HG03066 (cell line): ENCODE measurements around the gene TRAF7.
"Not testable (repeated sequence)": the region's sequence is repeated elsewhere in the genome, so short reads cannot be mapped to it uniquely, and the experiment has no call there.

ENCODE experiments used
- ATAC-seq: cut with Tn5 transposase; IDR thresholded peaks from one replicate; pipeline ENCODE4 v1.9.1; 2021; ENCODE audit warnings: low read depth; ENCODE audit not compliant: unreplicated experiment

The TRAF7 gene

DNA sequence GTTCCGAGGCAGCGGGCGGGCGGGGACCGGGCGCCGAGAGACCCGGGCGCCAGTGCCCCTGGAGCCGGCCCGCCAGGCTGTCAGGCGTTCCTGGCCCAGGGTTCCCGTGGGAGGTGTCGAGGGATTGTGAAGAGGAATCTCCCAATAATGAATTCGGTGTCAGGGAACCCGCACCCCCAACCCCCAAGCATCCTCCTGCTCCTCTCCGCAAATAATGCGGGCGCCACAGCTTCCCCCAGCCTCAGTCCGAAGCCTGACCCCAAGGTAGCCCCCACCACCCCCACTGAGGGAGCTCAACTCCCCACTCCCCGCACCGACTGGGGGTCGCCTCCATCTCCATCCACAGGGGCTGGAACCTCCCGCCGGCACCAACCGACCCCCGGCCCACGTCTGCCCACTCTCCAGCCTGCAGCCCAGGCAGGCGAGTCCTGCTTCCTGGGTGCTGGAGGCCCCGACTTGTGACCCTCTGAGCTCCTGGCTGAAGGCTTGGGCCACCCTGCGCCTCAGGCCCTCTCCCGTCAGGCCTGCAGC lies 41.5 kb downstream of the TRAF7 start:
- no peak for ATAC-seq

DNA sequence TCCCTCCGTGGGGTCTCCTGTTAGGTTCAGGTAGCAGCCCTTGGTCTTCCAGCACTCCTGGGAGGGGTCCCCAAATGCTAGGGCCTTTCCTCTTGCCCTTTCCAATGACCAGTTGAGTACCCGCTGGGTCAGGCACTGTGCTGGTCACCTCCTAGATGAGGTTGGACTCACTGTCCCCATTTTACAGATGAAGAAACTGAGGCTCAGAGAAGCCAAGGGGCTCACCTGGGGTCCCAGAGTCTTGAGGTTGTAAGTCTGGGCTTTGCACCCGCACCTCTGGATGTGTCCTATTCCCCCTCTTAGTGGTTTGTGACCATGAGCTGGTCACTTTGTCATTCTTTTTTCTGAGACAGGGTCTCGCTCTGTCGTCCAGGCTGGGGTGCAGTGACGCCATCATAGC lies 42.2 kb downstream of the TRAF7 start:
- ATAC-seq, result no peak

DNA sequence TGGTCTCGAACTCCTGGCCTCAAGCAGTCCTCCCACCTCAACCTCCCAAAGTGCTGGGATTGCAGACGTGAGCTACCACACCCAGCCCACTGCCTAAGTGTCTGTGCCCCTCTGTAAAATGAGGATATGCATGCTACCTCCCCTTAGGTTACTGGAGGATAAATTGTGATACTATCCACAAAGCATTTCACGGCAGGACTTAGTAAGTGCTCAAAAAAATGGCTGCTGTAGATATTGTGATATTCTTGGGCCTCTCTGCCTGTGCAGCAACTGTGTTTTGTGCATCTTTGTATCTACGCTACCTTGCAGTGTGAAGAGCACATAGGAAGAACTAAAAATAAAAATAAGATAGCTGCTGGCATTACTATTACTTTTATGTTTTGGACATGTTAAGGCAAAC lies 42.7 kb downstream of the TRAF7 start:
- ATAC-seq, result no peak

DNA sequence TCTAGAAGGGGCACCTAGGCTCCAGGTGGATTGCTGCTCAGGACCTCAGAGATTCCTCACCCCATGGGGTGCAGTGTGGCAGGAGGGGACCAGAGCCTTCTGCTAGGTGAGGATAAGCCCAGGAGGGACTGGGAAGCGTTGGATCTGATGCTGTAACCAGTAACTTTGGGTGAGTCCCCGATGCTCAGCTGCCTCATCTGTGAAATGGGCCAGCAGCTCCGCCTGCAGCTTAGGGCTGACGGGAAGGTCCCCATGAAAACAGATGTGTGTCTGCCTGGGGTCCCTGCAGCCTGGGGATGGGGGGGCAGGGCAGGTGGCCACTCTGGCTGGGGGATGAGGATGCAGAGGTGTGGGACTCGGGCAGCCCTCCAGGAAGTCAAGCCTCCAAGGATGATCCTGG lies 43.5 kb downstream of the TRAF7 start:
- ATAC-seq, result no peak

DNA sequence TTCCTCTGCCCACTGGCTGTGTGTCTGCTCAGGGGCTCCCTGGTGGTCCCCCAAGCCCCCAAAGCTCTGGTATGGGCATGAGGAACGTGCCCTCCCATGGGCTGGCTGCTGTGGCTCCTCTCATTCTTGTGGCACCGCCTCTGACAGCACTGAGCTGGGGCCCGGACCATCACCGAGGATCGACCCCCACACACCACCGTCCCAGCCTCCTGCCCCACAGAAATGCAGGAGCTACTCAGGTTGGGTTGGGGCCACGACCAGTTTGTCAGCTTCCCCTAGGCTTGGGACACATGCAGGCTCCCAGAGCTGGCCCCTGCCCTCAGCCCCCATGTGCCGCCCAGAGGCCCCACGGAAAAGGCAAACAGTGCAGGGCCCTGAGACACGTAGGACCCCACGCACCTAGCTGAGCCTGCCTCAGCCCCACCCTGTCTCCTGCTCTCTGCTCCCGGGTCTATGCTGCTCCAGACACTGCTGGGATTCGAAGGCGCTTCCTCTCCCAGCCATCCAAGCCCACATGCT lies 44.1 kb downstream of the TRAF7 start:
- ATAC-seq, result no peak

DNA sequence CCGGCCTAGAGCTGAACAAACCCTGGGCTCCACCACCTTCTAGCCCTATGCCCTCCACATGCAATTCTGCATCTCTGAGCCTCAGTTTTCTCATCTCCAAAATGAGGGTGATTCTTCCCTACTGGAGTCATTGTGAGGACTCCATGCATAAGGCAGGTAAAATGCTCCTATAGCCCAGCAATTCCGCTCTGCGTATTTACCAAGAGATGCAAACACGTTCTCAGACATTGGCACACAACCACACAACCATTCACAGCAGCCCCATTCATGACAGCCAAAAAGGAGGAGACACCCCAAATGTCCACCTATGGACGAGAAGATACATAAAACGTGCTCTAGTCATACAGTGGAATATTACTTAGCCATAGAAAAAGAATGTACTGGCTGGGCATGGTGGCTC lies 44.7 kb downstream of the TRAF7 start:
- ATAC-seq, result no peak

DNA sequence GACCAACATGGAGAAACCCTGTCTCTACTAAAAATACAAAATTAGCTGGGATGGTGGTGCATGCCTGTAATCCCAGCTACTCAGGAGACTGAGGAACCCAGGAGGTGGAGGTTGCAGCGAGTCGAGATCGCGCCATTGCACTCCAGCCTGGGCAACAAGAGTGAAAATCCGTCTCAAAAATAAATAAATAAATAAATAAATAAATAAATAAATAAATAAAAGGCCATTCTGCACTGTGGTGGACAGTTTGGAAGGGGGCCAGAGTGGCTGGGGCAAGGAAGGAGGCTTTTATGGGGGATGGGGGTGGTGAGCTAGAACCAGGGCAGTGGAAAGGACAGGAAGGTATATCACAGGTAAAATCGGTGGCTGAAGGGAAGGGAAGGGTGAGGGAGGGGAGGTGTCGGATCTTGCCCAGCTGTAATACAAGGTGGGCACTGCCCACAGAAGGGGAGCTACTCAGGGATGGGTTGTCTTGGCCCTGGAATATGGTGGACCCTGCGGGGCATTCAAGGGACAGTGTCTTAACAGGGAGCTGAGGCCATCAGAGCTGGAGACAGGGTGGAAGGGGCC lies 47.6 kb downstream of the TRAF7 start:
- ATAC-seq, result not testable (repeated sequence)

DNA sequence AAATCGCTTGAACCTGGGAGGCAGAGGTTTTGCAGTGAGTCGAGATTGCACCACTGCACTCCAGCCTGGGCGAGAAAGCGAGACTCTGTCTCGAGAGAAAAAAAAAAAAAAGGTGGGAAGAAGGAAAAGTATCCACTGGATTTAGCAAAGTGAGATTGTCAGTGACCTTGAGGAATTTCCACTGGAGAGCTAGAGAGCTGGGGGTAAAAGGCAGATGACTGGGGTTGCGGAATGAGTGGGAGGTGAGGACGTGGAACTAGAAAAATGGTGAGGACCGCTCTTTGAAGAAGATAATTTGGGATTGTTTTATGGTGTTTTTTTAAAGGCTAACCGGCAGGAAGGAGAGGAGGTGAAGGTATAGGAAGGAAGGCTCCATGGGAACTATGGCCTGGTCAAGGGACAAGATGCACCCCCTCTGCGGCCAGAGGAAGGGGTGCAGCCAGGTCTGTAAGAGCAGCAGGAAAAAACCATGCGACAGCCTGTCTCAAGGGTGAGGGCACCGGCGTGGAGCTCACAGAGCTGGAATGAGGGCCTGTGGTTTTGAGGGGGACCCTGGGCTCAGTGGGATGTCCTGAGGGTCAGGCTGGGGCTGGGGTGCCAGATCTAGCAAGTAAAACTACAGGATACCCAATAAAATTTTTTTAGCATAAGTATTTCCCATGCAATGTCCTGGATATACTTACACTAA lies 49.0 kb downstream of the TRAF7 start:
- ATAC-seq, result no peak

DNA sequence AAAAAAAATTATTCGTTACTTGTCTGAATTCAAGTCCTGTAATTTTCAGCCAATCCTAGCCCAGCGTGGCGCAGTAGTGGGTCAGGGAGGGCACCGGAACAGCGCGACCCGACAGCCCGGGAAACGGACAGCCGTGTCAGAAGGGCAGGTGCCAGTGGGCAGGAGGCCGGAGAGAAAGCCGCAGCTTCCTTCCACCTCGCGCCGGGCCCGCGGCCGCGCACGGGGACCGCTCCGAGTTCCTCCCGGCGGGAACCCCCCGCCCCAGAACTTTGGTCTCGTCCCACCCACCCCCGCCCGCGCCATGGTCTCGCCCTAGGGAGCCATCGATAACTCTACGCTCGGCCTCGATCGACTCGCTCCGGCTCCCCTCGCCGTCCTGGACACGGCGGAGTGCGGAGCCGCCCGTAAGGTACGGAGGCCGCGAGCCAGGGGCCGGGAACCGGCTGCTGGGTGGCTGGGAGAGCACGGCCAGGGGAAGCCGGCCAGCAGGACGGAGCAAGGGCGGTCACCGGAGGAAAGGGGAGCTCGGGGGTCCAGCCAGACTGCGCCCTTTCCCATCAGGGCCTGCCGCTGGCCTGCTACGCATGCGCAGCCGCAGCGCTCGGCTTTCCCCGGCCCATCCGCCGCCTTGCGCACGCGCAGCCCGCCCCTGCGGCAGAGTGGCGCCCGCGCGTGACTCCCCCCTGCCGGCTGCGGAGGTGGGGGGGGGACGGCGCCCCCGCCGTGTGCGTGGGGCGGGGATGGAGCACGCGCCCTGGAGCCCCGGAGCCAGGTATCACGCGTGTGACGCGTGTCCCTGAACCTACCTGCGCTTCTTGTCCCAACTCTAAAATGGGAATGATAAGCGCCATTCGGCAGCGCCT lies 49.8 kb downstream of the TRAF7 start, which contains the start of gene MLST8:
Gene MLST8, plus strand, starts transcription at position 351 of the 863 bp plus-strand sequence. CDS start 632 bp downstream, outside the sequence.
- peak; percentile 61 for ATAC-seq

DNA sequence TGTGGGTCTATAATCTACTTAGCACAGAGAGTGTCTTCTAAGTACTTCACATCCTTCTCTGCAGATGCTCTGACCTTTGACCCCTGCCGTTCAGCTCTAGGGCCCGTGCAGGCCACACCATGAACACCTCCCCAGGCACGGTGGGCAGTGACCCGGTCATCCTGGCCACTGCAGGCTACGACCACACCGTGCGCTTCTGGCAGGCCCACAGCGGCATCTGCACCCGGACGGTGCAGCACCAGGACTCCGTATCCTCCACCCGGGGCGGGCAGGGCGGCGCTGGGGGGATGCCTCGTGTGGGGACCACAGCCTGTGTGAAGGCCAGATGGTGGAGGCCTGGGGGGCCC lies 50.4 kb downstream of the TRAF7 start:
- ATAC-seq, result peak; percentile 9

DNA sequence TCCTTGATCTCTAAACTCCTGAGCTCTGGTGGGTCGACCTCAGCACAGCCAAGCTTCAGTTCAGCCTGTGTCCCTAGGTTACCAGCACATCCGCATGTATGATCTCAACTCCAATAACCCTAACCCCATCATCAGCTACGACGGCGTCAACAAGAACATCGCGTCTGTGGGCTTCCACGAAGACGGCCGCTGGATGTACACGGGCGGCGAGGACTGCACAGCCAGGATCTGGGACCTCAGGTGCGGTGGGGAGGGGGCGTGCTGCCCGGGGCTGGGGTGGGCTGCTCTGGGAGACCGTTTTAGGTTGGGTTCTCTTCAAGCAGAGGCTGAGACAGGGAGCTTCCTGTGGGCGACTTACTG lies 50.8 kb downstream of the TRAF7 start:
- no peak for ATAC-seq

DNA sequence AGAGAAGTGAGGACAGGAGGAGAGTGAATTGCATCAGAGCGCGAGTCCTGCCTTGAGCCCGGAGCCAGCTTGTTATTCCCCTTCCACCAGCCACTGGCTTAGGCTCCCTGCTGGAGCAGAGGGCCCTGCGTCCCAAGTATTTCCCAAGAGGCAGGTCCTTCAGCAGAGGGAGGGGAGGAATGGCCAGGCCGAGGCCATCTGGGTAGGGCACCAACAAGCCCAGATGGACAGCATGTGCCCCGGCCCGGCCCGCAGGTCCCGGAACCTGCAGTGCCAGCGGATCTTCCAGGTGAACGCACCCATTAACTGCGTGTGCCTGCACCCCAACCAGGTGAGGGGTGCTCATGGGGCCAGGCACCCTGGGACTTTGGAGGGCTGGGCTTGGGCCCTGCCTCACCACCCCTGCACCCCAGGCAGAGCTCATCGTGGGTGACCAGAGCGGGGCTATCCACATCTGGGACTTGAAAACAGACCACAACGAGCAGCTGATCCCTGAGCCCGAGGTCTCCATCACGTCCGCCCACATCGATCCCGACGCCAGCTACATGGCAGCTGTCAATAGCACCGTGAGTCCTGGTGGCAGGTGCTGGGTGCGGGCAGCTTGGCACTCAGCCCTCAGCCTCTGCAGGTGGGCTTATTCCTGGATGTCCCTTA lies 51.3 kb downstream of the TRAF7 start:
- no peak for ATAC-seq

DNA sequence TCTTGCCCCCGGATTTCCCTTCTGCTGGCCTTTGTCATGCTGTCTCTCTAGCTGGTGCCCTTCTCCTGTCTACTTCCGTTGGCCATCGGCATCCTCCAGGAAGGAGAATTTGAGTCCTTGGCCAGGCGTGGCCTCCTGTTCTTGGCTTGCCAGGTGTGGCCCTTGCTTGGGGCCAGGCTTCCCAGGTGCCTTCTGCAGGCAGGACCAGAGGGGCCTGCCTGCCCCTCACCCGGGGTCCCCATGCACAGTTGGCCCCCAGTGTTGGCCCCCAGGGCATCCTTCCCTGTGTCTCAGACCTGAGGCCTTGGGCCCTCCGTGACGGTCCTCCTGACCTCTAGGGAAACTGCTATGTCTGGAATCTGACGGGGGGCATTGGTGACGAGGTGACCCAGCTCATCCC lies 52.3 kb downstream of the TRAF7 start:
- no peak for ATAC-seq

DNA sequence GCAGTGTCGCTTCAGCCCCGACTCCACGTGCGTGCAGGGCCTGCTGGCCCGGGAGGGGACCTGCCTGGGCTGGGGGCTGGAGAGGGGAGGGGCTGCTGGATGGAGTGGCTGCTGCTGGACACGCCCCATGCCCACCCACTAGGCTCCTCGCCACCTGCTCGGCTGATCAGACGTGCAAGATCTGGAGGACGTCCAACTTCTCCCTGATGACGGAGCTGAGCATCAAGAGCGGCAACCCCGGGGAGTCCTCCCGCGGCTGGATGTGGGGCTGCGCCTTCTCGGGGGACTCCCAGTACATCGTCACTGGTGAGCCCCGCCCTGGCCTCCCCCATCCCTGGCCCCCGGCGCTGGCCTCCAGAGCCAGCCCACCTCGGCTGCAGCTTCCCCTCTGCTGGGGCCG lies 52.7 kb downstream of the TRAF7 start:
- no peak for ATAC-seq

DNA sequence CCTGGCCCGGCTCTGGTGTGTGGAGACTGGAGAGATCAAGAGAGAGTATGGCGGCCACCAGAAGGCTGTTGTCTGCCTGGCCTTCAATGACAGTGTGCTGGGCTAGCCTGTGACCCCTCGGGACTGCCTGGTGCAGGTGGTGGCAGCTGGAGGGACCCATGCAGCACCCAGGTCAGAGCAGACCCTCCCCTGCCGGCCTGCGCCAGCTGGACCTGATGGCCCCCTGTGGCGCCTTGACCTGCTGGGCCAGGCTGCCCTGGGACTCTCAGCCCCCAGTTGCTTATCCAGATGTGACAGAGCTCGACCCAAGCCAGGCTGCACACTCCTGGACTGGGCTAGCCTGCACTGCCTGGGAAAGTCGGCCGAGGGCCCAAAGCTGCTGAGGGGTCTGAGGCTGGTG lies 53.2 kb downstream of the TRAF7 start:
- ATAC-seq, result no peak

DNA sequence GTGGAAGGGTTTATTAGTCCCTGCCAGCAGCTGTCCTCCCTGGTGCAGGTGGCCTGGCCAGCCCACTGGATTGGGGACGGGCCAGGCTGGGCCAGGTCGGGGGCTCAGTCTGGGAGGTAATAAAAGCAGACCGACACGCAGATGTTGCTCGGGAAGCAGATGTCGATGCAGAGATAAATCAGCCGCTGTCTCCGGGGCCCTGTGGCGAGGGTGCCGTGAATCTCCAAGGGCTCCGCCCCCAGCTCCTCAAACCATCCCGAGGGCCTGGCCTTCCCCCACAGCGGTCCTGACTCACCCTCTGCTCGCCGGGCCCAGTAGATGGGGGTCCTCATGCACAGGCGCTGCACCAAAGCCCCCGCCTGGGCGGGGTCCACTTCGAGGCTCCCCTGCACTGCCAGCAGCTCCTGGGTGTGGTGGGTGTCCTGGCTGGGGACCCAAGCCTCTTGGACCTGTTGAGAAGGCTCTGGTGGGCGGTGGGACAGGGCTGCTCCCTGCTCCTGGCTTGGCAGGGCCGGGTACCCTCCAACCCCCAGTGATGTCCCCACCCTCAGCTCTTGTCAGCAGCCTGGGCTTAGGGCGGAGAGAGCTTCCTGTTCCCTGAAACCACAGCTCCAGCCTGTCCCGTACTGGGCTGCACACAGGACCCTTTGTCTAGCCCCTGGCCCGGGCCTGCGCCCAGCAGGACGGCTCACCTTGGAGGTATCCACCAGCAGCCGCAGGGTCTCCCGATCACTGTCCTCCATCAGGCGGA lies 53.9 kb downstream of the TRAF7 start:
- ATAC-seq, result no peak

DNA sequence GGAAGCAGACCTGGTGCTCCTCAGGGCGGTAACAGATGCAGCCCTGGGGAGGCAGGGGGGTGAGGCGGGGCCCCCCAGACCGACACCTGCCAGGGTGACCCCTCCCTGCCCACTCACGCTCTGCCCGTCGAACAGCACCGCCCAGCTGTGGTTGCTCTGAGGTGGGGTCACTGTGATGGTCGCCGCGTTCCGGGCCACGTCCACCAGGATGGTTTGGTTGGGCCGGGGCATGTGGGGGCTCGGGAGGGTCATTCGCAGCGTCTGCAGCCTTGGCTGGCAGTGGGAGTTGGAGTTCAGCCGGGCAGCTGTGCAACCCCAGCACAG lies 54.4 kb downstream of the TRAF7 start:
- ATAC-seq, result no peak

DNA sequence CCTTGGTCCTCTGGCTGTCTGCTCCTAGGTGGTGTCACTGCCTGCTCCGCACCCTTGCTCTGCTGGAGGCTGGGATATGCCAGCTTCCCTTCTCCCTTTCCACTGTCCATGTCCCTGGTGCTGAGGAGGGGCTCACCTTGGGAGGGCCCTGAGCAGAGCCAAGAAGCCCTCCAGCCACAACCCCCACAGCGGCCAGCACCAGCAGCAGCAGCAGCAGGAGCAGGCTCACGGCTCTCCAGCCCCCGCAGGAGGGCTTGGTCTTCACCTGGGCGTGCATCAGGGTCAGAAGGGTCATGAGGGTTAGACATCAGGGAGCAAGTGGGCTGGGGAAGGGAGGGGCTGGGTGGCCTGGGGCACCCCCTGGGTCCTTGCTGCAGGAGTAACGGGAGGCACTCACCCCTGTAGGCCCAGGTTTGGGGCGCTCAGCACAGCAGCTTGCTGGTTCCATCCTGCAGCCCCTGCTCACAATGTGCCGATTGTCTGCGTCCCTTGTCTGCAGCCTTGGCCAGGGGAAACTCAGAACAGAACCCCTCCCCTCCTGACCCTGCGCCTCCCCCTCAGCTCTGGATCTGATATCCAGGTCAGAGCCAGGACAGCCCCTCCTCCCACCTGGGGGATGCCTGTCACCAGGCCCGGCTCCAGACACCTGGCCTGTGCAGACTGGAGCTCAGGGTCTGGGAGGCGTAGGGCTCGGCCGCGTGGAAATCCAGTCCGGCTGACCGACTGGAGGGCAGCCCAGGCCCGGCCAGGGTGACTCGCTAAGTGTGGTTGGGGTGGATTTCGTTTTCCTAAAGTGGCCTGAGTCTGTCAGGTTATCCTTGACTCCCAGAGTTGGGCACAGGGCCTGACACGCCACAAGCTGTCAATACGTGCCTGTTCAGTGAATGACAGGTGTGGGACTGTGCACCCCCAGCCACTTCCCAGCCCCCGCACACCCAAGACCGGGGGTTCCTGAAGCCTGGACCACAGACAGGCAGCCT lies 55.1 kb downstream of the TRAF7 start, which contains the start of gene BRICD5:
Gene BRICD5, minus strand, starts transcription at position 478 of the 980 bp plus-strand sequence. Its CDS starts 30 bp downstream, at position 448.
- no peak for ATAC-seq

DNA sequence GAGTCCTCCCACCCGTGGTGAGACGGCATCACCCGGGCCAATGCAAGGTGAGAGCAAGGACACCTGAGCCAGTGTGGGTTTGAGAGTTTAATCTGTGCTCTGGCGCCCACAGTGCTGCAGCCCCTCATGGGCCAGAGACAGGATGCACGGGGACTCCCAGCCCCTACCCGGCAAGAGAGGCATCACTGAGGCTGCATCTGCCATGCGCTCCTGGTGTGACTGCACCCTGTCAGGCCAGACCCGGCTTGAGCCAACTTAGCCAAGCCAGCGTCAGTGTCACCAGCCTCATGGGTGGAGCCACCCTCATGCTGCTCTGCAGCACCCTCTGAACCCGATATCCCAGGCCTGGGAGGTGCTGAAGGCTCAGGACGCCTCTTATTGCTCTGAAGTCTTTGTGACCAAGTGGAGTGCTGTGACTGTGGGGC lies 56.4 kb downstream of the TRAF7 start:
- ATAC-seq, result no peak
